B cell (primary cell): ENCODE data around the gene LRP1. TPM values are rescaled to one million over a fixed set of nuclear protein-coding genes. Genes with fewer than 3 reads are reported as not detected.

Experiments used
- ATAC-seq: fragments of 200-7000 bp; cut with Tn5 transposase; one replicate; pipeline ENCODE4 v1.10.0; 2021; ENCODE audit warnings: low read depth, mild to moderate bottlenecking, moderate number of reproducible peaks, moderate library complexity
- CTCF ChIA-PET: fragments of 350-600 bp; sonication (Branson Sonifier 250); formaldehyde crosslinking; loops from one replicate; lab custom pipeline; 2021; ENCODE audit warnings: antibody characterized with exemption, inconsistent platforms; lab: Charles Lee
- POLR2A ChIA-PET: fragments of 350-600 bp; sonication (Branson Sonifier 250); formaldehyde crosslinking; loops from one replicate; lab custom pipeline; 2021; ENCODE audit warnings: antibody characterized with exemption; lab: Charles Lee
- DNase-seq: peaks from one replicate; pipeline ENCODE4 v3.0.0; 2013
- H2AFZ ChIP-seq: 2 replicates; pipeline ENCODE4 v1.6.1; 2012; ENCODE audit warnings: mild to moderate bottlenecking, low read depth, low read length; ENCODE audit not compliant: insufficient read depth, poor library complexity, severe bottlenecking
- H3K27ac ChIP-seq, 2 donors: 1 replicate in 1 of 2; 2 replicates in 1 of 2; pipeline ENCODE4 v1.5.1; 2012 to 2013; ENCODE audit warnings: low read length in 2 of 2, mild to moderate bottlenecking in 2 of 2, moderate library complexity in 1 of 2
- H3K27me3 ChIP-seq, 4 experiments: fragments of 200-600 bp in 1 of 4; sonication (generic) in 1 of 4; replicated peaks in 1 of 4; 1 replicate in 2 of 4; 2 replicates in 2 of 4; pipeline versions ENCODE4 v1.6.1 to v1.7.0; 2013 to 2016; ENCODE audit warnings: low read length in 3 of 4, mild to moderate bottlenecking in 2 of 4, mixed read lengths in 1 of 4, moderate library complexity in 1 of 4; ENCODE audit not compliant: insufficient read depth in 4 of 4, control insufficient read depth in 3 of 4; ENCODE audit errors: control extremely low read depth in 1 of 4
- H3K36me3 ChIP-seq, 2 experiments: replicated peaks in 1 of 2; 1 replicate in 1 of 2; 2 replicates in 1 of 2; pipeline versions ENCODE4 v1.6.1 to v1.7.1; 2013; ENCODE audit warnings: low read length in 1 of 2; ENCODE audit not compliant: insufficient read depth in 2 of 2, control insufficient read depth in 1 of 2; ENCODE audit errors: control extremely low read depth in 1 of 2, extremely low read depth in 1 of 2
- H3K4me1 ChIP-seq, 2 donors: fragments of 200-600 bp in 1 of 2; sonication (generic) in 1 of 2; 1 replicate in 1 of 2; 2 replicates in 1 of 2; pipeline versions ENCODE4 v1.5.1 to v1.6.1; 2013 to 2017; ENCODE audit warnings: low read length in 2 of 2; ENCODE audit not compliant: control insufficient read depth in 2 of 2, insufficient read depth in 2 of 2
- H3K4me2 ChIP-seq: replicated peaks from 2 replicates; pipeline ENCODE3; 2012; ENCODE audit warnings: mild to moderate bottlenecking, low read depth, low read length; ENCODE audit not compliant: poor library complexity, severe bottlenecking
- H3K4me3 ChIP-seq, 5 experiments: fragments of 200-600 bp in 1 of 5; sonication (generic) in 1 of 5; 1 replicate in 3 of 5; 2 replicates in 2 of 5; pipeline versions ENCODE4 v1.5.1 to v1.7.0; 2011 to 2016; ENCODE audit warnings: low read length in 4 of 5, mild to moderate bottlenecking in 4 of 5, low read depth in 2 of 5, control low read depth in 1 of 5, moderate library complexity in 1 of 5; ENCODE audit not compliant: insufficient read depth in 1 of 5; ENCODE audit errors: control extremely low read depth in 1 of 5, extremely low read depth in 1 of 5
- H3K79me2 ChIP-seq: fragments of 200-600 bp; sonication (generic); one replicate; pipeline ENCODE4 v1.6.0; 2016; ENCODE audit warnings: low read length; ENCODE audit not compliant: control insufficient read depth, insufficient read depth
- H3K9ac ChIP-seq: fragments of 200-600 bp; sonication (generic); 2 replicates; pipeline ENCODE4 v1.6.1; 2017; ENCODE audit warnings: mild to moderate bottlenecking, low read length, moderate library complexity
- H3K9me3 ChIP-seq, 3 donors: one replicate each; pipeline versions ENCODE4 v1.6.1 to v1.7.1; 2013; ENCODE audit warnings: low read length in 2 of 3; ENCODE audit not compliant: control insufficient read depth in 2 of 3, insufficient read depth in 1 of 3; ENCODE audit errors: control extremely low read depth in 1 of 3
- H4K20me1 ChIP-seq: 2 replicates; pipeline ENCODE4 v1.6.0; 2012; ENCODE audit warnings: mild to moderate bottlenecking, low read length; ENCODE audit not compliant: insufficient read depth, control insufficient read depth, poor library complexity, severe bottlenecking
- H3K27ac Mint-ChIP-seq: one replicate; pipeline ENCODE4 v1.8.0; 2021; ENCODE audit warnings: mixed read lengths
- H3K27me3 Mint-ChIP-seq: one replicate; pipeline ENCODE4 v1.8.0; 2021; ENCODE audit warnings: mixed read lengths
- H3K4me1 Mint-ChIP-seq: one replicate; pipeline ENCODE4 v1.8.0; 2021; ENCODE audit warnings: mixed read lengths
- H3K4me3 Mint-ChIP-seq: one replicate; pipeline ENCODE4 v1.8.0; 2021; ENCODE audit warnings: mixed read lengths
- H3K9me3 Mint-ChIP-seq: one replicate; pipeline ENCODE4 v1.8.0; 2022; ENCODE audit warnings: mixed read lengths; ENCODE audit not compliant: insufficient read depth
- CTCF ChIP-seq: fragments of 200-600 bp; IDR thresholded peaks from one replicate; pipeline ENCODE4 v1.8.0; 2022; ENCODE audit warnings: antibody characterized with exemption, mild to moderate bottlenecking
- EZH2 ChIP-seq: IDR thresholded peaks from 2 replicates; pipeline ENCODE4 v1.6.1; 2012; ENCODE audit warnings: borderline replicate concordance, low read depth, mild to moderate bottlenecking, moderate library complexity, low read length; ENCODE audit not compliant: insufficient read depth, poor library complexity, severe bottlenecking
- WGBS: methylation state at CpG from one replicate; pipeline ENCODE4 v1.1.5; 2013; ENCODE audit warnings: missing lambda C conversion rate; ENCODE audit not compliant: insufficient coverage; 5-methylcytosine and 5-hydroxymethylcytosine counted together
- intact Hi-C: fragments of 100-400 bp; cut with micrococcal nuclease; formaldehyde crosslinking; loops from one replicate; pipeline ENCODE4 v1.10.0; 2022
- polyA plus RNA-seq: library from polyadenylated mRNA; depleted of rRNA; stranded (reverse); fragments of >200 nt; gene quantifications from 2 replicates; pipeline ENCODE4 v1.2.3, GENCODE V29; 2012
- total RNA-seq, 2 donors: library from RNA; stranded (reverse); fragments of 120-200 nt in 1 of 2; gene quantifications; 1 replicate in 1 of 2; 2 replicates in 1 of 2; pipeline versions ENCODE4 v1.2.3 to v1.2.4, GENCODE V29; 2013 to 2022

Gene LRP1
- total and polyA plus RNA-seq, 2 donors (not counting 1 experiment from before 2014, with no cell fraction given): 2.0 to 4.1 TPM

DNA sequence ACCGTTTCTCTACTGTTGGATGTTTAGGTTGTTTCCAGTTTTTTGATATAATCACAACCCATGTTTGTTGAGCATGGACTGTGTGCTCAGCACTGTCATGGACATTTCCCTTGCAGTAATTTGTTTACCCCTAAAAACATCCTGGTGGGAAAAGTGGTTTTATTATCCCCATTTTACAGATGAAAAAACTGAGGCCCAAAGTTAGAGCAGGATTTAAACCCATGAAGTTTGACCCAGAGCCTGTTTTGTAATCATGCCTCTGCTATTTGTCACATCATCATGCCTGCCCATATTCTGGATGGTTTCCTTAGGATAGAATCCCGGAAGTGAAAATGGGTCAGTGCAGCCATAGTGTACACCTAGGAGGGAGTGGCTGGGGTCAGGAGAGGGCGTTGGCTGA is 36.2 kb downstream of the LRP1 start:
- H3K9me3 Mint-ChIP-seq: no peaks in the 10 kb centered on the region
- H3K27ac Mint-ChIP-seq: no peak overlapping the region
- no peaks in the 10 kb centered on the region for H3K79me2 ChIP-seq
- ChIA-PET POLR2A (no interaction called here), CTCF (no interaction called here)
- H3K9me3 ChIP-seq: no peaks in the 10 kb centered on the region
- no peak overlapping the region for H3K27ac ChIP-seq
- intact Hi-C loops: no loop called here
- H3K27me3 Mint-ChIP-seq: peaks cover 6% of the 10 kb centered on the region
- H3K4me1 ChIP-seq: no peaks in the 10 kb centered on the region
- H3K4me1 Mint-ChIP-seq: no peaks in the 10 kb centered on the region
- H3K4me2 ChIP-seq: no peak overlapping the region
- WGBS: 60% methylated on average over 1 of the region's 3 CpGs
- no peak overlapping the region for H2AFZ ChIP-seq
- ATAC-seq (no peak), DNase-seq (no peak)
- H4K20me1 ChIP-seq: no peaks in the 10 kb centered on the region
- H3K36me3 ChIP-seq: no peaks in the 10 kb centered on the region
- TF ChIP-seq CTCF (no peak), EZH2 (no peak)
- no peaks in the 10 kb centered on the region for H3K27me3 ChIP-seq
- H3K4me3 ChIP-seq: no peak overlapping the region
- H3K4me3 Mint-ChIP-seq: no peak overlapping the region
- no peak overlapping the region for H3K9ac ChIP-seq

GRCh38 chr12:57164966-57165625 is 36.8 kb downstream of the LRP1 start:
- no peaks in the 10 kb centered on the region for H4K20me1 ChIP-seq
- no peak overlapping the region for H3K4me2 ChIP-seq
- ATAC-seq: no peak
- H3K27me3 ChIP-seq: no peaks in the 10 kb centered on the region
- Mint-ChIP-seq H3K4me3 (no peak overlapping the region), H3K9me3 (no peaks in the 10 kb centered on the region), H3K27me3 (peaks cover 6% of the 10 kb centered on the region), H3K27ac (no peak overlapping the region), H3K4me1 (no peaks in the 10 kb centered on the region)
- H3K27ac ChIP-seq: no peak overlapping the region
- H2AFZ ChIP-seq: no peak overlapping the region
- no peak overlapping the region for H3K4me3 ChIP-seq
- H3K36me3 ChIP-seq: no peaks in the 10 kb centered on the region
- 89% methylated on average over 13 of the region's 13 CpGs for WGBS
- ChIA-PET POLR2A (no interaction called here), CTCF (no interaction called here)
- H3K9ac ChIP-seq: no peak overlapping the region
- H3K79me2 ChIP-seq: no peaks in the 10 kb centered on the region
- no peaks in the 10 kb centered on the region for H3K4me1 ChIP-seq
- TF ChIP-seq EZH2 (no peak), CTCF (no peak)
- H3K9me3 ChIP-seq: no peaks in the 10 kb centered on the region
- DNase-seq: no peak
- intact Hi-C loops: no loop called here
